Erythroblast (primary cell): ENCODE measurements around the gene CLDN10.

Source experiments
- GATA1 ChIP-seq: IDR thresholded peaks from 2 replicates; pipeline ENCODE4 v1.6.1; 2011; ENCODE audit warnings: low read depth, mild to moderate bottlenecking, control low read depth, low read length, moderate library complexity
- POLR2A ChIP-seq: IDR thresholded peaks from 2 replicates; pipeline ENCODE4 v1.6.1; 2011; ENCODE audit warnings: mild to moderate bottlenecking, low read length

- TF ChIP-seq POLR2A, result no peak
- TF ChIP-seq GATA1, result no peak
Measured at GRCh38 chr13:95560387-95560786, 7.9 kb downstream of the CLDN10 start.
